ENCODE measurements around the gene RPLP1.

The RPLP1 gene

DNA sequence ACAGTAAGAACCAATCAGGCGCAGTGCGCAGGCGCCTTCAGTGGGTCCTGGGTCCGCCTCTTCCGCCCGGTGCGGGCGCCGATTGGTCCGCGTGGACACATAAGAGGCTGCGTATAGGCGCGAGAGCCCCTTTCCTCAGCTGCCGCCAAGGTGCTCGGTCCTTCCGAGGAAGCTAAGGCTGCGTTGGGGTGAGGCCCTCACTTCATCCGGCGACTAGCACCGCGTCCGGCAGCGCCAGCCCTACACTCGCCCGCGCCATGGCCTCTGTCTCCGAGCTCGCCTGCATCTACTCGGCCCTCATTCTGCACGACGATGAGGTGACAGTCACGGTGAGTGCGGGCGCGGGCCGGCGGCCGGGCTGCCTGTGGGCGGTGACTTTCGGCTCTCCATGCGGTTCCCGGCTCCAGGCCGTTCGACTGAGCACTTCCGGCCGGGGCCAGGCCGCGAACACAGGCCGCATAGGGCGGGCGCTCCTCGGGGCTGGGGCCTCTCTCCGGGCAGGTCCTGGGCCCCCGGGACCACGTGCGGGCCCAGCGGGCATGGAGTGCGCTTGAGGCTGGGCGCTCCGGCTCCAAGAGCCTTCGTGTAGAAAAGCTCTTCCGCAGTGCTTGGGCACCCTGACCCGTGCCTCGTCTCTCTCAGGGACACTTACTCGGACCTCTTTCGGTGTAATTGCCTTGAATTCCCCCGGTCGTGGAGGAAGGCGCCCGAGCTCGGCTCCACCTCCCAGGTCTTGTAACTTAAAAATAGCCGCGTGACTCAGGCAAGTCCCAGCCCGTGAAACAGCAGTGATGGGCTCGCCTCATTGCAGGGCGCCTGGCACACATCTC lies at the start of gene RPLP1:
TSS of gene RPLP1 (plus strand) at position 127 of the 830 bp plus-strand sequence. CDS start at position 258, 131 bp downstream.
- DNase-seq (ENCODE audit: low read depth in 2 of 2), result peak; percentile 89 to 90

DNA sequence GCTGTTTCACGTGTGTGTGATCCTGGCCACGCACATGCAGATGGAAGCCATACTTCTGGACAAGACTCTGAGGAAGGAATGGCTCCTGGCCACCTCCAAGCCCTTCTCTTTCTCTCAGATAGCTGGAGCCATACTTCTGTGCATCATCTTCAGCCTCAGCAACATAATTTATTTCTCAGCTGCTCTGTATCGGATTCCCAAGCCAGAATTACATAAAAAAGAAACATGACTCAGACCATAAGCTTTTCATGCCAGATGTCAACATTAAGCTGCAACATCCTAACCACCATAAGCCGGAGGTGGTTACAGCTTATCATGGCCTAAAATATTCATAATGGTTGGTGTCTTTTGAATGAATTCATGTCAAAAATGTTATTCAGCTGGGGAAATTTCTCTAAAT lies 49.0 kb upstream of the RPLP1 start:
- no peak for DNase-seq (ENCODE audit: low read depth in 2 of 2)

DNA sequence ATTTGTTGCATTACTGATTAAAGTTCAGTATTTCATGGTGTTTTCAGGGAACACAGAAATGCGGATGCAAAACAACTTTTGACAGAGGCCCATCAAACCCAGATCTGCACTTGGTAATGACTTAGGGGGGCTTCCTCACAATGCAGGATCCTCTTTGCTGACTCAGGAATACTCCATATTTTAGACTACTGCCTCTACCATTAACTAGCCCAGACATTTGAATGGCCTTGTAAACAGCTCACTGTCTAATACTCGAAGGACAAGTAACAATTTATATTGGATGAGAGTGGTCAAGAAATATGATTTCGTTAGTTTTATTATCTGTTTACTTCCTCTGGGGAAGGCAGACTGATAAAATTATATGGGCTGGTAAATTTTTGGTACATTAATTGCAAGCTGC lies 47.5 kb upstream of the RPLP1 start:
- DNase-seq (ENCODE audit: low read depth in 2 of 2), result no peak

DNA sequence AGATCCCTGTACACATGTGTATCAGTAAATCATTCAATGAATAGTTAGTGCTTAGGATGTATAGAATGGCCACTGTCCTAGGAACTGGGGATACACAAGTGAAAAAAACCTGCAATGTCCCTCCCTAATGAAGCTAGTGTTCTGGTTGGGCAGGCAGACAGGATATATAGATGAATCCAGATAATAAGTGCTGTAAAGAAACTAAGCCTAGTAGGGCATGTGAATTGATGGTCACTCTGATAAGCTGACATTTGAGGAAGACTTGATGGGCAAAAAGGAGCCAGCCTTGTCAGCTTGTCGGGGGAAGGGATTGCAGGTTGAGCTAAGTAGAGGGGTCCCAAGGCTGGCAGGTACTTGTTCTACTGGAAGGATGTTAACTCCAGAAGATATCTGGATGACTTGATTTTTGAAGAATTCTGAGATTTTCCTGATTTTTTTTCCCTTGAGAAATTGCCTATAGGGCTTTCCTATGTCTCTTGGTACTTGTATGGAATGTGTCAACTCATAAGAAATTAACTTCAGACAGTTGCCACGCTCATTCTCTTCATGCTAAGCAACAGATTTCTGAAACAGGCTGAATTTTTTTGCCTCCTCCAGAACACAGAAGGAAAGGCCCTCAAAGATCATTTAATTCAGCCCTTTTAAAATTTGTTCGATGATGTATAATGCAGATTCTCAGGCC lies 44.8 kb upstream of the RPLP1 start:
- DNase-seq (ENCODE audit: low read depth in 2 of 2), result no peak

DNA sequence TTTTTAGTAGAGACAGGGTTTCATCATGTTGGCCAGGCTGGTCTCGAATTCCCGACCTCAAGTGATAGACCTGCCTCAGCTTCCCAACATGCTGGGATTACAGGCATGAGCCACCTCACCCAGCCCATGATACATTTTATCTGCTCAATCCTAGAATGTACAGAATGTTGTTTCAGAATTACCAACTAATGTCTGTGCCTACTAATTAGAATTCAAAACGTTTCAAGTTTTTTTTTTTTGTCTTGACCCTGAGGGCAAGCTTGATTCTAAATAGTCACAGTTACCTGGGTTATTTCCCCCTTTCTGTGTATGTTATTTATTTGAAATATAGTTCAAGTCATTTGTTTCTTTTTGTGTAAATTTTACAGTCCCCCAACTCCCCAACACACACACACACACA lies 43.8 kb upstream of the RPLP1 start:
- DNase-seq (ENCODE audit: low read depth in 2 of 2), result no peak

DNA sequence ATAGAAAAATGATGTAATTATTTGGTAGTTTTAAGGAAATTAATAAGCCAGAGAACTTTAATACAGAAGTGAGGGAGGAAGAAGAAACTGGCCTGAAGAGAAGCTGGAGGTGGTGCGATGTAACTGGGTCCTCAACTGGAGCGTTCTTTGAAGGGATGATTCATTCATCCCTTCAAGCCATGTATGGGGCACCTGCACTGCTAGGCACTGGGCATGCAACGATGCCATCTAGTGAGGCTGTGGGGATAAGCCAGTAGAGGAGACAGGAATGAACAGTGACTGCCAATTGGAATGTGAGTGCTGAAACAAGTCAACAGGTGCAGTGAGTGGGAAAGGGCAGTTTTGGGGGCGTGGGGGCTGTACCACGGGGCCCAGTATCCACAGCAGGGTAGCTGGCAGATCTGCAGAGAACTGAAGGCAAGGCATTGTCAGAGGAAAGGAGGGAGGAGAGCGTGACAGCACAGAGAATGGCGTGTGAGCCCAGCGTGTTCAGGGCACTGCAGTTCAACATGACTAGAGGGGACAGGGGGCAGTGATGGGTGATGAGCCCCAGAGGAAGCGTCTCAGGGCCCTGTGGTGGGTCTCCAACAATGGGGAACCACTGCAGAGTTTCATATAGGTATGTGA lies 42.3 kb upstream of the RPLP1 start:
- DNase-seq (ENCODE audit: low read depth in 2 of 2), result no peak

DNA sequence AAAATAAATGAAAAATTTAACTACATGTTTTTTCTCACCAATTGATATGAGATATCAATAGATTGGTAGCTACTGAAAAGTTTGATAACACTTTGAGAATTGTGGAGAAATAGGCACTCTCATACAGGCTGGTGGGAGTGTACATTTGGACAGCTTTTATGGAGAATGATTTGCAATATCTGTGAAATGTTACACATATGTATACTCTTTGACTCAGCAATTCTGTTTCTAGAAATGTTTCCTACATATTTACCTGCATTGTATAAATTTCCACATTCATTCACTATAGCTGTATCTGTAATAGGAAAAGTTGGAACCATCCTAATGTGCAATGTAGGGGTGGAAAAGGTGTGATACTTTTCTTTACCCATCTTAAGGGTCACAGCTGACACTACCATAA lies 40.3 kb upstream of the RPLP1 start:
- DNase-seq (ENCODE audit: low read depth in 2 of 2), result no peak

DNA sequence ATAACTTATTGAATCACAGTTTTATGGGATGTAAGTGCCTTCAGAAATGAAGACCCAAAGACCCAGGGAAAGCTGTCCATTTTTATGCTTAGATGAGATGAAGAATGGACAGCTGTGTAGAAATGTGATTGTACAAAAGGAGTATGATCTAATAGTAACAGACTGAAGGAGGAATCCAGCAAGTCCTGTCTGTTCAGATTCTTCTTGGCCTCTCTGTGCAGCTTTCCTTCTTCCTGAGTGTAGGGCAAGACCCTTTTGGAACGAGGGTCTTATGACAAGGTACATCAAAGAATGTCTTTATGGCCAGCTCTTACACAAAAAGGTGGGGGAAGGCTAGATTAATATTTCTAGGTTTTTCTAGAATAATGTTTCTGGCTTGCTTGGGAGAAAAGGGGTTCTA lies 39.9 kb upstream of the RPLP1 start:
- no peak for DNase-seq (ENCODE audit: low read depth in 2 of 2)

DNA sequence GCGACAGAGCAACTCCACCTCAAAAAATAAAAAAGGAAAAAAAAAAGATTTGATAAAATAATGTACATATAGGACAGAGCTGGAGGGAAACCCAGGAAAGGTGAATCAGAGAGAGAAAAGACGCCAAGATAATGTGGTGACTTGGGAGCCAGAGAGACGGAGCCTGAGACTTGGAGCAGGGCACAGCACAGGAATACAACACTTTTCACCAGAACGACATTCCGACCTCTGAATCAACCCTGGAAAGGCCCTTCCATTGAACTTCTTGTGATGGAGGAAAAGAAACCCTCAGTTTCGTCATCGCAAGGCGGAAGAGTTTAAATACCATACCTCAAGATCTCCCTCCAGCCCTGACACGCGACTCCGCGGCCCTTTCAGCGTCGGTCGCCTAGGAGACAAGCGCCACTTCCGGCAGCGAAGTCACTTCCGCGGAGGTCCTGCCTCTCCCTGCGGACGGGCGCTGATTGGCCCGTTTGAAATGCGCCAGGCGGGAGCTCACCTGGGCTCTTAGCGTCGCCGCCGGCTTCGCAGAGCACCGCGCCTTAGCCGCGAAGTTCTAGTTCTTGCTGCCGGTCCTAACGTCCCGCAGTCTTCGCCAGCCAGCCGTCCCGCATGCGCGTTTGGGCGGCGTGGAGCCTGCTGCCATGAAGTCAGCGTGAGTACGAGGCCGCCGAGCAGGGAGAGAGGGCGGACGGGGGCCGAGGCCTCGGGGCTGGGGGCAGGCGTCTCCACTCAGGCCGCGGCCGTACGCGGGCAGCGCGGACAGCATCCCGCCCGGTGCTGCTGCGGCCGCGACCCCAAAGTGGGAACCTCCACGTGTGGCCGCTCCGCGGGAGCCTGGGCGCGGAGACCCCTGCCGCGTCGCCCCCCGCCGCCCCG lies 38.6 kb upstream of the RPLP1 start, which contains the start of gene KIF23:
TSS of gene KIF23 (plus strand) at position 528 of the 879 bp plus-strand sequence. CDS start at position 645, 117 bp downstream.
- DNase-seq (ENCODE audit: low read depth in 2 of 2), result peak; percentile 84 to 87

DNA sequence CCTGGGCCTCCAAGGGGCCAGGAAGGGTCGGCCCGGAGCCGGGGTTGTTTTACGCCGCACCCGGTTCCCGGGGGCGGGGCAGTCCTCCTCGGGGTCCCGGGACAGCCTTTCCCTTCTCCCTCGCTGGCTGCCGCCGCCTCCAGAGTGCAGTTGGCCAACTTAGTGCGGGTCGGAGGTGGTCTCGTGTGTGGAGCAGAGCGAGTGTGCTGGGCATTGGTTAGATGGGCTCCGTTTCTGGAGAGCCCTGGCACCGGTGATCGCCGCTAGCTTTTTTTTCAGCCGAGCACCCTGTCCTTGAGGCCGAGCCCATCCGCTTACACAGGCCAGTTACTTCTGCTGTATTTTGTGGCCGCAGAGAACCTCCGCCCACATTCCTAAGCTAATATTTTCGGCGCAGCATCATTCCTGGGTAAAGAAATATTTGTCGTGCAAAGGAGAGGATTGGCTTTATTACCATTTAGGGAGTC lies 37.9 kb upstream of the RPLP1 start:
- DNase-seq (ENCODE audit: low read depth in 2 of 2), result no peak

DNA sequence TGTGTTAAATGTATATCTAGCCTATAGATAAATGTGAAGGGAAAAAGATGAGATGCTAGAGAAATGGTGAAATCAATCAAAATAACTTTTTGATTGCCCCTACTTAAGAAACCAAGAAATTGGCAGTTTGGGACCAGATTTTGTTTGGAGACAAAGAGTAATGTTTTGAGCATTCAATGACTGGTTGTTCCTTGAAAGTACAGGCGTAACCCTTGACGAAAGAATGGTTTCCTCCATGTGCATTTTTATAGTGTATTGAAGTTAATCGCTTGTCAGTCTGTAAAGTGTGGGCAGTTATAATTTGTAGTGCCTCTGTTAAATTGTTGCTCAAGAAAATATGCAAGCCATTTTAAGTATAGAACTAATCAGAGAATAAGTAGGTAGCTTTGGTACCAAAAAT lies 37.2 kb upstream of the RPLP1 start:
- DNase-seq (ENCODE audit: low read depth in 2 of 2), result no peak

DNA sequence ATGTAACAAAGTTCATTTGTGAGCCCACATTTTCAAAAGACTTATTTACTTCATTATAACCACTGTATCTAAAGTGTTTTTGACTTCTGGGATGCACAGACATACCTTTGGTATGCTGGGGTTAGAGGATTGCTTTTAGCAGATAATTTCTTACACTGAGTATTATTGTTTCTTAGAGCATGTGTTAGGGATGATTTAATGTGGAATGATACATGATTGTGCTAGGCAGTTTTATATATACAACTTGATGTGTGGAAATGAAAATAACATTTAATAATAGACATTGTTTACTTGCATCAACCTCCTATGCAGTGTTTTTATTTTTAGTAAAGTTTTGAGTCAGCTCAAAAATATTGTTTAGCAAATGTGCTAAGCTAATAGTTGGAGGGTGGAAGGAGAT lies 35.0 kb upstream of the RPLP1 start:
- no peak for DNase-seq (ENCODE audit: low read depth in 2 of 2)

DNA sequence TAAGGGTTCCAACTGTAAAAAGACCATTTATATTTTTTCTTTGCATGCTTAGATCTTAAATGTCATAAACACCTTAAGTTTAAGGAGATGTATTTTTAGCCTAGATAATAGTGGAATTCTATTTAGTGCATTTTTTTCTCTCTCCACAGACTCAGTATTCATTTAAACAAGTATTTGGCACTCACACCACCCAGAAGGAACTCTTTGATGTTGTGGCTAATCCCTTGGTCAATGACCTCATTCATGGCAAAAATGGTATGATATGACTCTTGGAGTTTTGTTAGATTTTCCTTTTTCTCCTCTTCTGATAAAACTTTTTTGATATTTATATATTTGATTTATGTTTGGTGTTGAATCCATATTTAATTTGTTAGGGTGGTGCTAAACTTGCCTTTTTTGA lies 31.1 kb upstream of the RPLP1 start:
- DNase-seq (ENCODE audit: low read depth in 2 of 2), result no peak

DNA sequence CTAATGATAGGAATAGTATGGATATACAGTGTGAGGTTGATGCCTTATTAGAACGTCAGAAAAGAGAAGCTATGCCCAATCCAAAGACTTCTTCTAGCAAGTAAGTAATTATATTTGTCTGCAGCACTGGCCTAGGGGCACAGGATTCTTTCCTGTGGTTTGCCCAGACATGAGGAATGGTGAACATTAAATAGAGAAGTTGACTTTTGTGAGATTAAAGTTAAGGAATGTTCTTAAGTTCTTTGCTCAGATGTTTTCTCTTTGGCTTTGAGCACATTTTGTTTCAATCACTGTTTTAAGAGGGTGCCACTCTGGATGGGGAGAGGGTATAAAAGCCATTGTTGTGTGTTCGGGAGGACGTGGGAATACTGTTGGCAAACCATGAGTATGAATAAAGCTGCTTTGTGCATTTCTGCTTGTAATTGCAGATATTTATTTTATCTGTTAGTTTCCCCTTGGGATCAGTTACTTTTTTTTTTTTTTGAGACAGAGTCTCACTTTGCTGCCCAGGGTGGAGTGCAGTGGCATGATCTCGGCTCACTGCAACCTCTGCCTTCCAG lies 30.2 kb upstream of the RPLP1 start:
- DNase-seq (ENCODE audit: low read depth in 2 of 2), result no peak

DNA sequence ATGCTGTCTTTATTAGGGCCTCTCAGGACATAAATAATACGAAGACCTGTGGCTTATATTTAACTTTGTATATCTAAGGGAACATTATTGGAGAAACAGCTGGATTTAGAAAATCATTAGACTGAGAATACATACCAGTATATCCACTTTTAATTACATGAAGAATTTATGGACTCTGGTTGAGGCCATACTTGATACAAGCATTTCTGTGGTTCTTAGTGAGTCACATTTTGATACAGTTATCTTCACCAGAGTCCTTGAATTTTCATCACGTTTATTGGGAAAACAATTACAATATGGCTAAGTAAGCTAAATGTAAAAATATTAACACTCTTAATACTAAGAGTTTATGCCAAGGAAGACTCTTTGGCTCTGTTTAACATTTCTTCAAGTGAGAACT lies 28.6 kb upstream of the RPLP1 start:
- DNase-seq (ENCODE audit: low read depth in 2 of 2), result no peak

DNA sequence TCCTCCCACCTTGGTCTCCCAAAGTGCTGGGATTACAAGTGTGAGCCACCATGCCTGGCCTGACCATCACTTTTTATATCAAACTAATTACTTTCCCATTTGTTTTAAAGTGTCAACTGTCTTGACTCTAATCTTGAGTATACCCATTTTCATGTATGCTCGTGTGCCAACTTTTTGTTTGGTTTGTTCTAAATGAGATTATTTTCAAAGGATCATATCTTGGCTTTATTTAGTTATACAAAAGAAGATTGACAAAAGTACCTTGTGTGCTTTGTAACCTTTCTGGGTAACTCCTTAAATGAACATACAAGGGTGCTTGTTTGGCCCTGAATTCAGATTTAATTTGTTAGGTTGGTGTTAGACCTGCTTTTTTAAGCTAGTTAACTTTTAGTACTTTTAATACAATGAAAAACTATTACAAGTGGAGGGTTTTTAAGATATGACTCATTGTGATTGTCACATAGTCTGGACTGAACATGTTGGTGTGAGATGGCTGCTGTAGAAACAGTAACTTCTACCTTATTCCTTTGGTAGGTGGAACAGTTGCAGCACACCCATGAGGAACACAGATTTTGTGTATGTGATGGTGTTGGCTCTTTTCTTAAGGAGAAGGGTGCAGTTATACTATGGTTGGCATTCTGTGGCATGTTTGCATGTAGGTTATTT lies 27.7 kb upstream of the RPLP1 start:
- DNase-seq (ENCODE audit: low read depth in 2 of 2), result no peak

DNA sequence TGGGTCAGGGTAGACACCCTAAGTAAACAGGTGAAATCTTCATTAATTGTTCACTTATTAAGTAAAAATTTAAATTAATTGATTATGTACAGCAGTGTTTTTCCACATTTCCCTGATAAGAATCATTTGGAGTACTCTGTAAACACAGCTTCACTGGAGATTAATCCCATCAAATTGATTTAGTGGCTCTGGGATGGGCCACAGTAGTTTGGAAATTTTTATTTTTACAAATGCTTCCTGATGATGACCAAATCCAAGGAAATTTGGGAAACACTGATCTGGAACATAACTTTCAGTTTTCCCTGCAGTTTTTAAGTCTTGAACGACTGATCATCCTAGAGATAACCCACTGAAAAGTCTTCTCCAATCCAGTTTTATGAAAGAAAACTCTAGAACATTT lies 18.8 kb upstream of the RPLP1 start:
- DNase-seq (ENCODE audit: low read depth in 2 of 2), result no peak

DNA sequence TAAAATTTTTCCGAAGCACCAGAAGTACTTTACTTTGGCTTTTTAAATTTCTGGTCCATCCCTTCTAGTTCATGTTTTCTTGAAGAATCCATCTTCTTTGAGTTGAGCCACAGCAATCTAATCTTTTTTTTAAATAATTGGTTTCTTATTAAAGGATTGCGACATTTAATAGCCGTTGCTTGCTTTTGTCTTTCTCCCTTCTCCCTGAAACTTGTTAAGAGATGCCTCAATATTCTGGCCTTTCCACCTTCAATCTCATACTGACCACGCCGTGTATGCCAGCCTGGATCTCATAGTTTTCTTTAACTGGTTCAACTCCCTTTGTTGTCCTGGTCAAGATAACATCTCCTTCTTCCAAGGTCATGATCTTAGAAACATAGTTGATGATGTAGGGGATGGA lies 18.4 kb upstream of the RPLP1 start:
- DNase-seq (ENCODE audit: low read depth in 2 of 2), result no peak

DNA sequence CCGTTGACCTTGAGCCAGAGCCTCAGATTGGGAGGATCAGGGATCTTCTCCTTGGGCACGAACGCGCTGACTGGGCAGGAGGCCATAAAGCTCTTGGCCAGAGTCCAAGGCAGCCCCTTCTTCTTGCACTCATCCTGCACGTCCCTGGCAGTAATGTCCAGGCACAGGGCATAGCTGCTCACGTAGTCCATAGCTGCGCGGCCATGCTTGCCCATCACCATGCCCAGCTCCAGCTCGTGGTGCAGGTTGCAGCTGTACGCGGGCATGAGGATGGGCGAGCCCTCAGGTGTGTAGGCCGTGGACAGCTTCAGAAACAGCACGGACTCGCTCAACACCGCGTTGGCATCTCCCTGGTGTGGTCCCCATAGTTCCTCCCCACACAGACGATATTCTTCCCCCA lies 17.9 kb upstream of the RPLP1 start:
- DNase-seq (ENCODE audit: low read depth in 2 of 2), result no peak

DNA sequence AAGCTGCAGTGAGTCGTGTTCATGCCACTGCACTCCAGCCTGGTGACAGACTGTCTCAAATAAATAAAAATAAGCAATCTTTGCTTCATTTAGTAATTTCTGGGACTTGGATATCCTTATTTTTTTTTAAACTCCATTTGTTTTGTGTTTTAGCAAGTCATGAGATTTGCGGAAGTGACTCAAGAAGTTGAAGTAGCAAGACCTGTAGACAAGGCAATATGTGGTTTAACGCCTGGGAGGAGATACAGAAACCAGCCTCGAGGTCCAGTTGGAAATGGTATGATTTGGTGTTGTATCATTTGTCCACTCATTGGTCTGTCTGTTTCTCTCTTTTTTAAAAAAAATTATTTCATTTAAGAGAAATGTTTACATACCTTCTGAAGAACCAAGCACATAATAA lies 16.6 kb upstream of the RPLP1 start:
- DNase-seq (ENCODE audit: low read depth in 2 of 2), result no peak

DNA sequence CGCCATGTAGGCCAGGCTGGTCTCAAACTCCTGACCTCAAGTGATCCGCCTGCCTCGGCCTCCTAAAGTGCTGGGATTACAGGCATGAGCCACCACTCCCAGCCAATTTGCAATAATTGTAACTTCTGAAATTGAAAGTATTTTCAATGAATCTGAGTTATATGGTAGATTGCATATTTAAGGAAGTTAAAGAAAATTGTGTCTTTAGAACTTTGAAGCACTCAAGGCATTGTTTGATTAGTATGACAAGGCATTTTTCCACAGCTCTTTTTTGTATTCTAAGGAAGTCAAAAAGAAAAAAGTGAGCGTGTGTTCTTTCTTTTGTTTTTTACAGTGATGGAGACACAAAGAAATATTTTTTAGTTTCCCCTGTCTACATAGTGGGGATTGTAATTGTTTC lies 15.7 kb upstream of the RPLP1 start:
- no peak for DNase-seq (ENCODE audit: low read depth in 2 of 2)
